Naive thymus-derived CD4-positive, alpha-beta T cell (primary cell): Measurements from ENCODE around the gene FCRLB. TPM values are rescaled to one million over a fixed set of nuclear protein-coding genes. Genes with fewer than 3 reads are reported as not detected.
"Not testable (repeated sequence)": the region's sequence is repeated elsewhere in the genome, so short reads cannot be mapped to it uniquely, and the experiment has no call there.

Experiments
- ATAC-seq: fragments of 150-1000 bp; cut with Tn5 transposase; 2 replicates; pipeline ENCODE4 v1.10.0; 2021; ENCODE audit warnings: mild to moderate bottlenecking, moderate library complexity
- CTCF ChIA-PET: fragments of 350-600 bp; sonication (Branson Sonifier 250); formaldehyde crosslinking; loops from one replicate; lab custom pipeline; 2021; ENCODE audit warnings: antibody characterized with exemption; lab: Charles Lee
- POLR2A ChIA-PET: fragments of 350-600 bp; sonication (Branson Sonifier 250); formaldehyde crosslinking; loops from one replicate; lab custom pipeline; 2021; ENCODE audit warnings: antibody characterized with exemption, inconsistent platforms; lab: Charles Lee
- DNase-seq, 9 donors: peaks; one replicate each; pipeline versions ENCODE4 v3.0.0 to v3.0.0-alpha.2; 2020 to 2022; ENCODE audit warnings: mixed read lengths in 1 of 9
- H3K27ac ChIP-seq: one replicate; pipeline ENCODE4 v1.7.0; 2013; ENCODE audit warnings: mild to moderate bottlenecking, low read depth, low read length, moderate library complexity
- H3K27me3 ChIP-seq, 2 donors: one replicate each; pipeline ENCODE4 v1.7.0; 2013; ENCODE audit warnings: low read length in 2 of 2, mild to moderate bottlenecking in 2 of 2, moderate library complexity in 2 of 2; ENCODE audit not compliant: control insufficient read depth in 2 of 2, insufficient read depth in 2 of 2
- H3K36me3 ChIP-seq, 3 experiments: 1 replicate in 2 of 3; 2 replicates in 1 of 3; pipeline ENCODE4 v1.7.0; 2013; ENCODE audit warnings: low read length in 3 of 3, mild to moderate bottlenecking in 3 of 3, moderate library complexity in 1 of 3; ENCODE audit not compliant: insufficient read depth in 3 of 3, control insufficient read depth in 2 of 3
- H3K4me1 ChIP-seq, 2 donors: one replicate each; pipeline ENCODE4 v1.7.0; 2013; ENCODE audit warnings: low read length in 2 of 2, mild to moderate bottlenecking in 2 of 2, moderate library complexity in 1 of 2; ENCODE audit not compliant: control insufficient read depth in 2 of 2, insufficient read depth in 2 of 2
- H3K4me3 ChIP-seq: 2 replicates; pipeline ENCODE4 v1.7.0; 2013; ENCODE audit warnings: mild to moderate bottlenecking, low read length
- H3K9me3 ChIP-seq, 3 experiments: 1 replicate in 2 of 3; 2 replicates in 1 of 3; pipeline ENCODE4 v1.7.0; 2013; ENCODE audit warnings: low read length in 3 of 3; ENCODE audit not compliant: control insufficient read depth in 2 of 3
- H3K27ac Mint-ChIP-seq, 9 donors: one replicate each; pipeline ENCODE4 v1.8.0; 2020 to 2022; ENCODE audit warnings: mixed read lengths in 9 of 9, mild to moderate bottlenecking in 8 of 9, moderate library complexity in 5 of 9, inconsistent platforms in 2 of 9
- H3K27me3 Mint-ChIP-seq, 5 donors: one replicate each; pipeline ENCODE4 v1.8.0; 2021 to 2022; ENCODE audit warnings: mixed read lengths in 5 of 5, mild to moderate bottlenecking in 1 of 5
- H3K36me3 Mint-ChIP-seq, 5 donors: one replicate each; pipeline ENCODE4 v1.8.0; 2020 to 2022; ENCODE audit warnings: mixed read lengths in 5 of 5, mild to moderate bottlenecking in 3 of 5, inconsistent platforms in 1 of 5
- H3K4me1 Mint-ChIP-seq, 7 donors: one replicate each; pipeline ENCODE4 v1.8.0; 2020 to 2022; ENCODE audit warnings: mixed read lengths in 7 of 7, mild to moderate bottlenecking in 3 of 7, inconsistent platforms in 1 of 7
- H3K4me3 Mint-ChIP-seq, 10 donors: one replicate each; pipeline ENCODE4 v1.8.0; 2020 to 2022; ENCODE audit warnings: mild to moderate bottlenecking in 10 of 10, mixed read lengths in 10 of 10, moderate library complexity in 6 of 10, inconsistent platforms in 2 of 10
- H3K9me3 Mint-ChIP-seq, 11 donors: one replicate each; pipeline ENCODE4 v1.8.0; 2020 to 2022; ENCODE audit warnings: mixed read lengths in 11 of 11, mild to moderate bottlenecking in 4 of 11, inconsistent platforms in 1 of 11, moderate library complexity in 1 of 11
- intact Hi-C, 2 donors: fragments of 100-400 bp; cut with micrococcal nuclease; formaldehyde crosslinking; loops; one replicate each; pipeline ENCODE4 v1.15.1; 2023
- polyA plus RNA-seq, 2 donors: library from polyadenylated mRNA; unstranded; fragments of 300-500 nt; fragmentation: Illumina TruSeq; gene quantifications; one replicate each; pipeline ENCODE4 v1.2.3, GENCODE V29; 2021
- total RNA-seq, 6 experiments: library from RNA in 5 of 6; stranded (reverse) in 5 of 6; gene quantifications; 1 replicate in 5 of 6; 2 replicates in 1 of 6; pipeline ENCODE4 v1.2.3 and lab custom pipeline; 2021 to 2026

Gene FCRLB
- total and polyA plus RNA-seq, 7 experiments from 2014 or later = 0.34 to 1.8 (median 0.79) TPM

DNA sequence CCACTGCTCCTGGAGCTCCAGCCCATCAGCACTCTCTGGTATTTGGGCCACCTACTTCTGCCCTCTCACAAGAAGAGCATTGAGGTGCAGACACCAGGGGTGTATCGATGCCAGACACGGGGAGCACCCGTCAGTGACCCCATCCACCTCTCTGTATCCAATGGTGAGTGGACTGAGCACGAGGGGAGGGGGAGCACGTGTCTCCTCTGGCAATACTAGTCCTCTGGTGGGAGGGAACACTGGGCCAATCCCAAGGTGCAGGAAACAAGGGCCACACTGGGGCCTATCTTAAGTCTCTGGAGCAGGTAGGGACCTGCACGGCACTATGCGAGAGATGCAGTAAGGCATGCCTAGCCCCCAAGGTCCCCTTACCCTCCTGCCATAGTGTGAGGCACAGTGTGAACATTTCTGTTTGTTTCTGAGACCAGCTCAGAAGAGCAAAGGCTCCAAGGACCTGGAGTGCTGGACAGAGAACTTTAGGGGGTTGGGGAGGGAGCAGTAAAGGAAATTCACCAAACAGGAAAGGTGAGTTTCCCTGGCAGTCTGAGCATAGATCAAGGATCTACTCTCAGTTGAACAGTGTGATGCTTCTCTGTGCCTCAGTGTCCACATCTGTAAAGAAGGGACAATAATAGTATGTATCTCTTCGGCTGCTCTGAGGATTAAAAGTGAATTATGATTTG lies 2.3 kb downstream of the FCRLB start:
- ATAC-seq = no peak
- Mint-ChIP-seq H3K27ac (no peak overlapping the region), H3K4me3 (peak overlapping the region in 2 of 10 donors; percentile 33 to 34), H3K9me3 (peaks cover 0 to 2% (median 0%) of the 10 kb centered on the region in 11 donors), H3K36me3 (no peaks in the 10 kb centered on the region), H3K27me3 (peaks cover 0 to 76% (median 0%) of the 10 kb centered on the region in 5 donors), H3K4me1 (peaks cover 14 to 35% (median 29%) of the 10 kb centered on the region in 7 donors)
- Histone ChIP-seq H3K9me3 (no peaks in the 10 kb centered on the region), H3K4me3 (no peak overlapping the region), H3K4me1 (peaks cover 5 to 11% of the 10 kb centered on the region in 2 donors), H3K27me3 (no peaks in the 10 kb centered on the region), H3K27ac (no peak overlapping the region), H3K36me3 (no peaks in the 10 kb centered on the region)
- ChIA-PET POLR2A (interaction anchor here (0.6 kb wide), 1 partner anchor 47 kb away, joined by 3 read pairs; no protein-coding TSS in a partner anchor), CTCF (interaction anchor here (1.0 kb wide), 1 partner anchor 236 kb away, joined by 3 read pairs; no protein-coding TSS in a partner anchor)
- intact Hi-C loops = loop anchor here in 1 of 2 donors (10.0 kb wide), 1 partner anchor 1799 kb away; the partner anchor contains the start of gene TAGLN2
- DNase-seq = no peak

DNA sequence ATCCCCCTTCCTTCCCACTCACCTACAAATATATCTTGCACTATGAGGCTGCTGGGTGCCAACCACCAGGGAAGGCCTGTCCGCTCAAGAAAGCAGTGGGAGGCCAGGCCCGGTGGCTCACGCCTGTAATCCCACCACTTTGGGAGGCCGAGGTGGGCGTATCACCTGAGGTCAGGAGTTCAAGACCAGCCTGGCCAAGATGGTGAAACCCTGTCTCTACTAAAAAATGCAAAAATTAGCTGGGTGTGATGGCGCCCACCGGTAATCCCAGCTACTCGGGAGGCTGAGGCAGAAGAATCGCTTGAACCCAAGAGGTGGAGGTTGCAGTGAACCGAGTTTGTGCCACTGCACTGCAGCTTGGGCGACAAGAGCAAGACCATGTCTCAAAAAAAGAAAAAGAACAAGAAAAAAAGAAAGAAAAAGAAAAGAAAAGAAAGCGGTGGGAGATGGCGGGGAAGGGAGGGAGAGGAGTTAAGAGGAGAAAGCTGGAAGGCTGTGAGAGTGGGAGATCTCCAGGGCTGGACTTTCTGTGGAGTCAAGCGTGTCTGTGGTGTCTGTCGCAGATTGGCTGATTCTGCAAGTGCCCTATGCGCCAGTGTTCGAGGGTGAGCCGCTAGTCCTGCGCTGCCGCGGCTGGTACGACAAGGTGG lies 4.0 kb downstream of the FCRLB start:
- ATAC-seq, H3K27ac ChIP-seq, H3K36me3 ChIP-seq, H3K9me3 ChIP-seq, H3K9me3 Mint-ChIP-seq, H3K27me3 ChIP-seq, DNase-seq, H3K36me3 Mint-ChIP-seq: not testable (repeated sequence)
- peaks cover 22 to 47% (median 33%) of the 10 kb centered on the region in 7 donors for H3K4me1 Mint-ChIP-seq
- H3K4me3 ChIP-seq = peak overlapping the region; percentile 93
- H3K4me1 ChIP-seq = peaks cover 11 to 13% of the 10 kb centered on the region in 2 donors
- CTCF ChIA-PET = interaction anchor here (0.7 to 2.7 kb wide), 4 partner anchors 13 to 506 kb away, joined by 3 to 36 read pairs (median 4); partner anchors contain the start of gene DUSP12
- intact Hi-C loops = loop anchor here (5.0 to 10.0 kb wide), 4 partner anchors 43 to 1801 kb away; partner anchors contain the start of genes TAGLN2 (in 1 of the 2) and TOMM40L (in 1 of the 2)
- H3K27me3 Mint-ChIP-seq = peaks cover 0 to 75% (median 0%) of the 10 kb centered on the region in 5 donors
- POLR2A ChIA-PET = interaction anchor here (0.8 to 5.3 kb wide), 9 partner anchors 9 to 1597 kb away, joined by 3 to 60 read pairs (median 9); partner anchors contain the start of genes DUSP12 and NUF2
- H3K27ac Mint-ChIP-seq = peak overlapping the region in 5 of 9 donors; percentile 67 to 94 (median 77)
- H3K4me3 Mint-ChIP-seq = peak overlapping the region; percentile 89 to 100 (median 99)

DNA sequence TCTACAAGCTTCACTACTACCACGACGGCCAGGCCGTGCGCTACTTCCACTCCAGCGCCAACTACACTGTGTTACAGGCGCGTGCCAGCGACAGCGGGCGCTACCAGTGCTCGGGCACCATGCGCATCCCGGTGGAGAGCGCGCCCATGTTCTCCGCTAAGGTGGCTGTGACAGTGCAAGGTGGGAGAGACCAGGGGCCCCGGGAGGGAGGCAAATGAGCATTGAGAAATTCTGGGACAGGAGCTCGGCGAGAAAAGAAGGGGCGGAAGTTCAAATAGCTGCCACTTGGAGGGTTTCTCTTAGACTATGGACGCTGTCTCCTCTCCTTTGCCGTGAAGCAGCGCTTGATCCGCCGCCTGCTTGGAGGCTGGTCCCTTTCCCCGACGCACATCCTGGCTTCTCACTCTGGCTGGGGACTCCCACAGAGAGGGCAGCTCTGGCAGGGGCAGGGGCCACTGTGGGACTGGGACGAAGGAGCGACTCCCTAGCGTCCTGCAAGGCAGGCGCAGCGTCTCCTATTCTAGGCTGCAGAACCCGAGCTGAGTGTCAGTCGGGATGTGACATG lies 4.6 kb downstream of the FCRLB start:
- no peaks in the 10 kb centered on the region for H3K36me3 ChIP-seq
- CTCF ChIA-PET = interaction anchor here (0.7 to 2.7 kb wide), 7 partner anchors 12 to 337 kb away, joined by 3 to 36 read pairs (median 4); partner anchors contain the start of genes DUSP12 and OLFML2B
- Mint-ChIP-seq H3K27ac (peak overlapping the region; percentile 38 to 94 (median 72)), H3K9me3 (peaks cover 0 to 2% (median 0%) of the 10 kb centered on the region in 11 donors), H3K36me3 (peaks cover 0 to 3% (median 0%) of the 10 kb centered on the region in 5 donors), H3K27me3 (peaks cover 0 to 76% (median 0%) of the 10 kb centered on the region in 5 donors), H3K4me3 (peak overlapping the region; percentile 89 to 100 (median 99)), H3K4me1 (peaks cover 22 to 49% (median 35%) of the 10 kb centered on the region in 7 donors)
- DNase-seq = peak; percentile 19 to 54 (median 46)
- POLR2A ChIA-PET = interaction anchor here (0.8 to 5.3 kb wide), 12 partner anchors 10 to 1596 kb away, joined by 3 to 60 read pairs (median 6); partner anchors contain the start of genes DUSP12 and NUF2
- H3K9me3 ChIP-seq = no peaks in the 10 kb centered on the region
- intact Hi-C loops = loop anchor here (1.0 to 10.0 kb wide), 10 partner anchors 15 to 1801 kb away; partner anchors contain the start of genes DUSP12 (in 2 of the 2), ATF6 (in 1 of the 2), TAGLN2 (in 1 of the 2) and TOMM40L (in 1 of the 2)
- peak overlapping the region; percentile 50 for H3K27ac ChIP-seq
- H3K4me1 ChIP-seq = peaks cover 11 to 16% of the 10 kb centered on the region in 2 donors
- ATAC-seq = peak; percentile 36
- no peaks in the 10 kb centered on the region for H3K27me3 ChIP-seq
- H3K4me3 ChIP-seq = peak overlapping the region; percentile 93

DNA sequence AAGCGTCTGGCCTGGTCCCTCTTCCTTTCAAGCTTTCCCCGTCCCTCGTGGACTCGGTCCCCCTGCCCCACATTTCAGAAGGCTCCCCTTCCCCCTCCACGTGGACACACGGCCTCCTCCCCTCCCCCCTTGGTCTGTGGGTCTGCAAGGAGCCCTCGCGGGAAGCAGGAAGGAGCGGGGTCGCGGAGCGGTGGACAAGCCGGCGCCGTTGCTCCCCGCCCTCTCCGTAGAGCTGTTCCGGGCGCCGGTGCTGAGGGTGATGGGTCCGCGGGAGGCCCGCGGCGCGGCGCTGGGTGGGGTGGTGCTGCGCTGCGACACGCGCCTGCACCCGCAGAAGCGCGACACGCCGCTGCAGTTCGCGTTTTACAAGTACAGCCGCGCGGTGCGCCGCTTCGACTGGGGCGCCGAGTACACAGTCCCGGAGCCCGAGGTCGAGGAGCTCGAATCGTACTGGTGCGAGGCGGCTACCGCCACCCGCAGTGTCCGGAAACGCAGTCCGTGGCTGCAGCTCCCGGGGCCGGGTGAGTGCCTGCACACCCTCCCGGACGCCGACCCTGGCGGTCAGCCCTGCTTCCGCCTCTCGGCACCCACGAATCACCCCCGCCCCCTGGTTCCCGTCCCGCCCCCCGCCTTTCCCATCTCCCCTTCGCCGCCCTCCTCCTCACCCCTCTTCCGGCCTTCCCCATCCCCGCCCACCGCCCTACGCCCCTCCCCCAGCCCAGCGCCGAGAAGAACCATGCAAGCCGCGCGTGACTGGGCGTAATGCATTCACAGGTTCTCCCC lies 5.3 kb downstream of the FCRLB start:
- Mint-ChIP-seq H3K36me3 (peaks cover 0 to 3% (median 0%) of the 10 kb centered on the region in 5 donors), H3K4me1 (peaks cover 28 to 52% (median 35%) of the 10 kb centered on the region in 7 donors), H3K4me3 (peak overlapping the region; percentile 89 to 100 (median 99)), H3K27ac (peak overlapping the region in 8 of 9 donors; percentile 38 to 94 (median 70)), H3K9me3 (peaks cover 0 to 2% (median 0%) of the 10 kb centered on the region in 11 donors), H3K27me3 (peaks cover 0 to 76% (median 0%) of the 10 kb centered on the region in 5 donors)
- peak overlapping the region; percentile 93 for H3K4me3 ChIP-seq
- DNase-seq = peak; percentile 48 to 68 (median 64)
- intact Hi-C loops = loop anchor here (1.0 to 10.0 kb wide), 15 partner anchors 12 to 1802 kb away; partner anchors contain the start of genes ATF6 (in 2 of the 2), DUSP12 (in 2 of the 2), TAGLN2 (in 1 of the 2) and TOMM40L (in 1 of the 2)
- H3K4me1 ChIP-seq = peaks cover 11 to 16% of the 10 kb centered on the region in 2 donors
- CTCF ChIA-PET = interaction anchor here (0.7 to 2.7 kb wide), 8 partner anchors 12 to 336 kb away, joined by 3 to 36 read pairs (median 4); partner anchors contain the start of genes DUSP12 and OLFML2B
- peak; percentile 73 for ATAC-seq
- POLR2A ChIA-PET = interaction anchor here (0.9 to 5.3 kb wide), 14 partner anchors 10 to 1595 kb away, joined by 3 to 60 read pairs (median 5); partner anchors contain the start of genes DUSP12, NUF2 and PPOX
- H3K36me3 ChIP-seq = no peaks in the 10 kb centered on the region
- H3K9me3 ChIP-seq = no peaks in the 10 kb centered on the region
- H3K27ac ChIP-seq = peak overlapping the region; percentile 59
- H3K27me3 ChIP-seq = no peaks in the 10 kb centered on the region

DNA sequence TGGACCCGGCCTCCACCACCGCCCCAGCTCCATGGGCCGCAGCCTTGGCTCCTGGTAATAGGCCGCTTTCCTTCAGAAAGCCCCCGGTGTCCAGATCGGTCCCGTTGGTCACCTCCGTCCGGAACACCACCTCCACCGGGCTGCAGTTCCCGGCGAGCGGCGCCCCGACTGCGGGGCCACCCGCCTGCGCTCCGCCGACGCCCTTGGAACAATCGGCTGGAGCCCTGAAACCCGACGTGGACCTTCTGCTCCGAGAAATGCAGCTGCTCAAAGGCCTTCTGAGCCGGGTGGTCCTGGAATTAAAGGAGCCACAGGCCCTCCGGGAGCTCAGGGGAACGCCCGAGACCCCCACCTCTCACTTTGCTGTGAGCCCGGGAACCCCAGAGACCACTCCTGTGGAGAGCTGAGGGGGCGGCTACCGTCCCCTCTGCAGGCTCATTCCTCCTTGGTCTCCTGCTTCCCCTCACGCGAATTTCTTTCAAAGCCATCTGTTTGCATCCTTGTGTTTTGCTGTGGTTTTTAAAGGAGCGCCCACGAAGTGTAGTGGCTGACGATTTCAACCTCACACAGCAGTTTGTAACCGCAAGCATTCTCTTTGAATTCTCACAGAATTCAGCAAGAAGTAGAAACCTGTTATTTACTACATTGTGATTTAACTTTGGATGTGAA lies 6.0 kb downstream of the FCRLB start:
- Mint-ChIP-seq H3K4me3 (peak overlapping the region; percentile 89 to 100 (median 99)), H3K36me3 (peaks cover 0 to 3% (median 0%) of the 10 kb centered on the region in 5 donors), H3K4me1 (peaks cover 25 to 47% (median 35%) of the 10 kb centered on the region in 7 donors), H3K9me3 (peaks cover 0 to 2% (median 0%) of the 10 kb centered on the region in 11 donors), H3K27ac (peak overlapping the region; percentile 75 to 95 (median 93)), H3K27me3 (peaks cover 0 to 76% (median 0%) of the 10 kb centered on the region in 5 donors)
- Histone ChIP-seq H3K27me3 (no peaks in the 10 kb centered on the region), H3K4me1 (peaks cover 11 to 16% of the 10 kb centered on the region in 2 donors), H3K27ac (peak overlapping the region; percentile 59), H3K4me3 (peak overlapping the region; percentile 93), H3K9me3 (no peaks in the 10 kb centered on the region), H3K36me3 (no peaks in the 10 kb centered on the region)
- DNase-seq (peak in 8 of 9 donors; percentile 42 to 82 (median 76)), ATAC-seq (peak; percentile 54)
- POLR2A ChIA-PET = interaction anchor here (0.9 to 5.3 kb wide), 9 partner anchors 10 to 1476 kb away, joined by 3 to 60 read pairs (median 9); partner anchors contain the start of genes DUSP12 and PPOX
- CTCF ChIA-PET = interaction anchor here (1.0 to 2.7 kb wide), 5 partner anchors 11 to 335 kb away, joined by 3 to 36 read pairs (median 3); partner anchors contain the start of genes DUSP12 and OLFML2B
- intact Hi-C loops = loop anchor here (1.0 to 10.0 kb wide), 12 partner anchors 11 to 1803 kb away; partner anchors contain the start of genes ATF6 (in 1 of the 2), TAGLN2 (in 1 of the 2) and TOMM40L (in 1 of the 2)
